ENCODE data around the gene TFF1. TPM values are rescaled to one million over a fixed set of nuclear protein-coding genes. Genes with fewer than 3 reads are reported as not detected.

TFF1 gene
- total RNA-seq, 1 experiment from 2014 or later, result 2.2 TPM

DNA sequence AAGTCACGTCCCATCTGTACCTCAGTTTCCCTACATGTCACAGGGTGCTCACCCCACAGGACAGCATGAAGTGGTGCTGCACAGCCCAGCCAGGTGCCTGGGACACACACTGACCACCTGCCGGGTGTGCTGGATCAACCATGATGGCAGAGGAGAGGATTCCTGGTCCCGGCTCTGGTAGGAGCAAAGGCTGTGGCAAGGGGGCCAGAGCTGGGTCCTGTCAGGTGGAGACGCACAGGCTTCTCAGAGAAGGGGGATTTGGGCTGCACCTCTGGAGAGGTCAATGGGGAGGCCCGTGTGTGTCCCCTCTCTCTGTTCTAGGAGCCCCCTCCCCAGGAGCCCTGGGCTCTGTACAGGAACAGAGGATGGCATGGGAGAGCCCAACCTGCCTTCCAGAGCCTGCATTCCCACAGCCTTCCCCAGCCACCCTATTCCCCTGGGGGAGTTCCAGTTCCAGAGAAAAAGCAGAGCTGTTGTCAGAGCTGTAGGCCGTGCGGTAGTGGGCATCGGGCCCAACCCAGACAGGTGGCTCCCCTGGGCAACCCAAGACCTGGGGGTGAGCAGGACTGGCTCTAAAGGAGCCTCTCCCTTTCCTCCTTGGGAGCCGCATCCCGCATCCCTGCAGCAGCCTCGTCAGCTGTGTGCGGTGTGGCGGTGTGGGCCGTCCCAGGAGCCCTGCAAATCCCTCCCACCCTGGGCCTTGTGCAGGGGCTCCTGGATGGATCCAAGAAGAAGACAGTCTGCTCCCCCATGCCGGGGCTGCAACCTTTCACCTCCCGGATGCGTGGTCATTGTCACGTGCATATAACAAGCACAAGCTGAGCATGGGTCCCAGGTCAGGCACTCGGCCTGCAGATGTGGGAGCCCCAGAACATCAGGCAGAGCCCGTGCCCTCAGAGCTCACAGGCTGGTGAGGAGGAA lies 48.2 kb downstream of the TFF1 start:
- Histone ChIP-seq H3K4me1 (replicated peaks; ENCODE audit: insufficient read depth) (no peaks in the 10 kb centered on the region), H3K9me2 (ENCODE audit: insufficient read depth) (no peaks in the 10 kb centered on the region), H4K20me1 (ENCODE audit: insufficient read depth) (no peaks in the 10 kb centered on the region), H3K27ac (no peak overlapping the region), H2AFZ (no peak overlapping the region), H3F3A (ENCODE audit: insufficient read depth, low read depth) (no peaks in the 10 kb centered on the region), H3K36me3 (ENCODE audit: low read depth) (no peaks in the 10 kb centered on the region), H3K9me3 (ENCODE audit: insufficient read depth, low read depth) (no peaks in the 10 kb centered on the region), H3K4me2 (no peak overlapping the region), H3K4me3 (no peak overlapping the region), H3K79me2 (ENCODE audit: low read depth) (no peaks in the 10 kb centered on the region), H3K27me3 (ENCODE audit: insufficient read depth, low read depth) (no peaks in the 10 kb centered on the region)
- ChIA-PET CTCF (interaction anchor here (0.7 kb wide), 1 partner anchor 58 kb away, joined by 4 read pairs; no protein-coding TSS in a partner anchor), POLR2A (ENCODE audit: unreplicated experiment) (no interaction called here)
- DNase-seq, result no peak
- intact Hi-C loops (cut with micrococcal nuclease; ENCODE audit: unreplicated experiment), result no loop called here
- no peak for TF ChIP-seq EZH2 (IDR thresholded peaks at IDR 0.05; ENCODE audit: low read depth)
- TF ChIP-seq, protein P1, sequence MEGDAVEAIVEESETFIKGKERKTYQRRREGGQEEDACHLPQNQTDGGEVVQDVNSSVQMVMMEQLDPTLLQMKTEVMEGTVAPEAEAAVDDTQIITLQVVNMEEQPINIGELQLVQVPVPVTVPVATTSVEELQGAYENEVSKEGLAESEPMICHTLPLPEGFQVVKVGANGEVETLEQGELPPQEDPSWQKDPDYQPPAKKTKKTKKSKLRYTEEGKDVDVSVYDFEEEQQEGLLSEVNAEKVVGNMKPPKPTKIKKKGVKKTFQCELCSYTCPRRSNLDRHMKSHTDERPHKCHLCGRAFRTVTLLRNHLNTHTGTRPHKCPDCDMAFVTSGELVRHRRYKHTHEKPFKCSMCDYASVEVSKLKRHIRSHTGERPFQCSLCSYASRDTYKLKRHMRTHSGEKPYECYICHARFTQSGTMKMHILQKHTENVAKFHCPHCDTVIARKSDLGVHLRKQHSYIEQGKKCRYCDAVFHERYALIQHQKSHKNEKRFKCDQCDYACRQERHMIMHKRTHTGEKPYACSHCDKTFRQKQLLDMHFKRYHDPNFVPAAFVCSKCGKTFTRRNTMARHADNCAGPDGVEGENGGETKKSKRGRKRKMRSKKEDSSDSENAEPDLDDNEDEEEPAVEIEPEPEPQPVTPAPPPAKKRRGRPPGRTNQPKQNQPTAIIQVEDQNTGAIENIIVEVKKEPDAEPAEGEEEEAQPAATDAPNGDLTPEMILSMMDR (conservative IDR thresholded peaks at IDR 0.05), result no peak
- no TSS peak for BruUV-seq (replicated peaks)

DNA sequence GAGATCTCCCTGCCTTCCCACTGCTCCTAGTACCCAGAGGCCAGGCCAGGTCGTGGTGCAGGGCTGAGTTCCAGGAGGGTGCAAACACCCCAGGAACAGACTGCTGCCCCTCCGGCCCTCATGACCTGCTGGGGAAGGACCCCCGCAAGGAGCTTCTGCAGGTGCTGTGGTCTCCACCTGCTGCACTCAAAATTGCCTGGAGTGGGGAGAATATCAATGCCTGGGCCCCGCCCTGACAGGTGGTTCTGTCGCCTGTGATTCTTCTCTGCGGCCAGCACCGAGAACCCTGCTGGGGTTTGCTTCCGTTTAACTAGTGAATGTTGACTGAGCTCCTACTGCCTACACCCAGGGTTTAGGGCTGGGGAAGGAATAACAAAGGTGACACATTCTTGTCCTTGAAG lies 49.0 kb downstream of the TFF1 start:
- TF ChIP-seq EZH2 (IDR thresholded peaks at IDR 0.05; ENCODE audit: low read depth), result no peak
- TF ChIP-seq, protein P1 (conservative IDR thresholded peaks at IDR 0.05), result no peak
- DNase-seq, result no peak
- Histone ChIP-seq H3K27ac (no peak overlapping the region), H3F3A (ENCODE audit: insufficient read depth, low read depth) (no peaks in the 10 kb centered on the region), H3K36me3 (ENCODE audit: low read depth) (no peaks in the 10 kb centered on the region), H3K9me2 (ENCODE audit: insufficient read depth) (no peaks in the 10 kb centered on the region), H3K9me3 (ENCODE audit: insufficient read depth, low read depth) (no peaks in the 10 kb centered on the region), H3K4me1 (replicated peaks; ENCODE audit: insufficient read depth) (no peaks in the 10 kb centered on the region), H4K20me1 (ENCODE audit: insufficient read depth) (no peaks in the 10 kb centered on the region), H2AFZ (no peak overlapping the region), H3K79me2 (ENCODE audit: low read depth) (no peaks in the 10 kb centered on the region), H3K4me3 (no peak overlapping the region), H3K27me3 (ENCODE audit: insufficient read depth, low read depth) (no peaks in the 10 kb centered on the region), H3K4me2 (no peak overlapping the region)
- intact Hi-C loops (cut with micrococcal nuclease; ENCODE audit: unreplicated experiment), result no loop called here
- POLR2A ChIA-PET (ENCODE audit: unreplicated experiment), result no interaction called here
- CTCF ChIA-PET, result no interaction called here
- no TSS peak for BruUV-seq (replicated peaks)

DNA sequence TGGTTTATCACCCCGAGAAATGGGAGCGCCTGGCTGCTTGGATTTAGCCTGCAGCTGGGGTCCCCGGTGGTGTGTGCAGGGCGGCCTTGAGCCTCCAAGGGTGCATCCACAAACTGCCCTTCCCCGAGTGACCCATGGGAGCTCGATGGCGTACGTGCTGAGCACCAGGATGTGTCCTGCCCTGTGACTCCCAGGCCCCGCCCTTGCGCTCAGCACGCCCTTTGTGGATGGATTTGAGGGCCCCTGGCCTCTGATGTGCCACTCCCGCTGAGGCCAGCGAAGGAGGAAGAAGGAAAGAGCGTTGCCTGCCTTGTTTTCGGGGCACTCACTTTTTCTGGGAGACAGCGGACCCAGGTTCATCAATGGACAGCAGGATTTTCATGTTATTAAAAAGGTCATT lies 49.4 kb downstream of the TFF1 start:
- H3K9me2 ChIP-seq (ENCODE audit: insufficient read depth), result no peaks in the 10 kb centered on the region
- no peak overlapping the region for H2AFZ ChIP-seq
- ChIA-PET POLR2A (ENCODE audit: unreplicated experiment) (no interaction called here), CTCF (no interaction called here)
- TF ChIP-seq EZH2 (IDR thresholded peaks at IDR 0.05; ENCODE audit: low read depth), result no peak
- TF ChIP-seq, protein P1 (conservative IDR thresholded peaks at IDR 0.05), result no peak
- no peaks in the 10 kb centered on the region for H3K79me2 ChIP-seq (ENCODE audit: low read depth)
- H3K9me3 ChIP-seq (ENCODE audit: insufficient read depth, low read depth), result no peaks in the 10 kb centered on the region
- intact Hi-C loops (cut with micrococcal nuclease; ENCODE audit: unreplicated experiment), result no loop called here
- H3K36me3 ChIP-seq (ENCODE audit: low read depth), result no peaks in the 10 kb centered on the region
- no TSS peak for BruUV-seq (replicated peaks)
- no peak overlapping the region for H3K4me2 ChIP-seq
- H4K20me1 ChIP-seq (ENCODE audit: insufficient read depth), result no peaks in the 10 kb centered on the region
- no peaks in the 10 kb centered on the region for H3K27me3 ChIP-seq (ENCODE audit: insufficient read depth, low read depth)
- H3K27ac ChIP-seq, result no peak overlapping the region
- no peaks in the 10 kb centered on the region for H3K4me1 ChIP-seq (replicated peaks; ENCODE audit: insufficient read depth)
- no peak for DNase-seq
- no peak overlapping the region for H3K4me3 ChIP-seq
- no peaks in the 10 kb centered on the region for H3F3A ChIP-seq (ENCODE audit: insufficient read depth, low read depth)
